Measurements from ENCODE around the gene SGCB.

DNA sequence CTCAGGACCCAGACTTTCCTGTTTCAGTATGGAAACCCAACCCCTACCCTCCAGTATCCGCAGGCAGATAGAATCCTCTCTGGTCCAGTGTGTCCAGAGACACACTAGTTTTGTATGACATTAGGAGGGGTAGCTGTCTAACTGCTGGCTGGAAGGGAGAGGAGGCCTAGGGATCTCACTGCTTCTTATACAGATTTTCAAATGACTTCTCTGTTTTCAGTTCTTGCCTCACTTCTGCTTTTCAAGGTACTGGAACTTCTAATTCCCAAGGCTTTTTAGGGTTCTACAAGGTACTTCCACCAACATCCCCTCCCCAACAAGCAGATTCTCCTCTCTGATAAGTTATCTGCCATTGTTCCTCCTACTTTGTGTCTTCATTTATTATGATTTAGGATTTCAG, 6.1 kb downstream of the SGCB start:
- TF ChIP-seq, protein P1, sequence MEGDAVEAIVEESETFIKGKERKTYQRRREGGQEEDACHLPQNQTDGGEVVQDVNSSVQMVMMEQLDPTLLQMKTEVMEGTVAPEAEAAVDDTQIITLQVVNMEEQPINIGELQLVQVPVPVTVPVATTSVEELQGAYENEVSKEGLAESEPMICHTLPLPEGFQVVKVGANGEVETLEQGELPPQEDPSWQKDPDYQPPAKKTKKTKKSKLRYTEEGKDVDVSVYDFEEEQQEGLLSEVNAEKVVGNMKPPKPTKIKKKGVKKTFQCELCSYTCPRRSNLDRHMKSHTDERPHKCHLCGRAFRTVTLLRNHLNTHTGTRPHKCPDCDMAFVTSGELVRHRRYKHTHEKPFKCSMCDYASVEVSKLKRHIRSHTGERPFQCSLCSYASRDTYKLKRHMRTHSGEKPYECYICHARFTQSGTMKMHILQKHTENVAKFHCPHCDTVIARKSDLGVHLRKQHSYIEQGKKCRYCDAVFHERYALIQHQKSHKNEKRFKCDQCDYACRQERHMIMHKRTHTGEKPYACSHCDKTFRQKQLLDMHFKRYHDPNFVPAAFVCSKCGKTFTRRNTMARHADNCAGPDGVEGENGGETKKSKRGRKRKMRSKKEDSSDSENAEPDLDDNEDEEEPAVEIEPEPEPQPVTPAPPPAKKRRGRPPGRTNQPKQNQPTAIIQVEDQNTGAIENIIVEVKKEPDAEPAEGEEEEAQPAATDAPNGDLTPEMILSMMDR (IDR thresholded peaks at IDR 0.05): no peak
- no peak for TF ChIP-seq EZH2phosphoT487 (IDR thresholded peaks at IDR 0.05)

Measured in neural progenitor cell (in vitro differentiated cells).